GM21786 (cell line): ENCODE results near the gene MRPL50.

Experiments used
- ATAC-seq: cut with Tn5 transposase; IDR thresholded peaks from one replicate; pipeline ENCODE4 v1.9.1; 2021; ENCODE audit not compliant: unreplicated experiment

MRPL50 gene

GRCh38 chr9:101380295-101380694 is 18.1 kb downstream of the MRPL50 start:
- no peak for ATAC-seq

- ATAC-seq, result no peak
These were observed 22.1 kb downstream of the MRPL50 start for GRCh38 chr9:101376111-101376848.

DNA sequence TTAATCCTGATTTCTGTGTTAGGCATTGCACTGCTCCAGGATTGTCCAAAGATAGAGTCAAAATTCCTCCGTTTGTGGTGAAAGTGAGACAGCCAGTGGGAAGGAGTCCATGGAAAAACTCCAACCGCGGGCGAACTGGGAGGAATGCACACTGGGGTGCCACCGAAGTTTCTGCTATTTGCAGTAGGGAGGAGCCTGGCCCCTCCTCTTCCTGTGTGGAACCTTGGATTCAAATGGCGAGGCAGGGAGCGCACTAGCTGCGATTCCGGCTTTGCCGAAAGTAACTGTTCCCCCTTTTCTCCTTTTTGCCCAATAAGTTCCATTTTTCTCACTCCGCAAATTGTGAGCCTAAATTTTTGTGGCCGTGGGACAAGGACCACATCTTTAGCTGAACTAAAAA is 22.9 kb downstream of the MRPL50 start:
- ATAC-seq, result no peak

DNA sequence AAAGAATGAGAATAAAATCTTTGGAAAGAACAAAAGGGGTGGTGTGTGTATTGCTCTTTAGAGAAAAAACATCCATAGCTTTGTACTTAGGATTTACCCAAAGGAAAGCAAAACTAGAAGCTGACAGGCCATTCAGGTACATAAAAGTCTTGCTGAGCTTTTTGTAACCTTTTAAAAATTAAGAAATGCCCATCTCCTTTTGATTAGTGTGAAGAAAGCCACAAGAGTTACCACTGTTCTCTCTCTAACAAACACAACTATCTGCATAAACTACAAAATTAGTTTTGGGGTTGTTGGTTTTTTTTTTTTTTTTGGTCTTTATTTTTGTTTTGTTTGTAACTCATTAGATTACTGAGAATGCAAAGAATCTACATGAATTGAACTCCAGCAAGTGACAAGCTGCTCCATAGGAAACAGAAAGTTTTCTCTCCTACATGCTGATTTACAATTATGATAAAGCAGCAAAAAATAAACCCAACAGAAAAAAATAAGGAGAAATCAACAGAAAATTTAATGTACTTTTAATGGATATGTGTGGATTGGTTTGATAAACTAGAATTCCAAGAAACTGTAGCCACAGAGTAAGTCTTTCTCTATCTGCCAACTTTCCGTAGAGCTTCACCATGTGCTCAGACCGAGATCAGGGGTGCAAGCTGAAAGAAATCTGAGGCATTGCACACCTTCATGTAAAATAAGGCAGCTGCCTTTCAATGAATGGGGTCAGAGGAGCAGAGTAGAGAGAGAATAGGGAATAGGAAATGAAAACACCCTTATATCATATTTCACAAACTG is 25.9 kb downstream of the MRPL50 start:
- ATAC-seq, result no peak

- ATAC-seq, result no peak
These were observed 26.6 kb downstream of the MRPL50 start for GRCh38 chr9:101371813-101372212.

- no peak for ATAC-seq
These were observed 28.4 kb downstream of the MRPL50 start for GRCh38 chr9:101369884-101370531.

- ATAC-seq, result no peak
These were observed 29.1 kb downstream of the MRPL50 start for GRCh38 chr9:101369286-101369685.

DNA sequence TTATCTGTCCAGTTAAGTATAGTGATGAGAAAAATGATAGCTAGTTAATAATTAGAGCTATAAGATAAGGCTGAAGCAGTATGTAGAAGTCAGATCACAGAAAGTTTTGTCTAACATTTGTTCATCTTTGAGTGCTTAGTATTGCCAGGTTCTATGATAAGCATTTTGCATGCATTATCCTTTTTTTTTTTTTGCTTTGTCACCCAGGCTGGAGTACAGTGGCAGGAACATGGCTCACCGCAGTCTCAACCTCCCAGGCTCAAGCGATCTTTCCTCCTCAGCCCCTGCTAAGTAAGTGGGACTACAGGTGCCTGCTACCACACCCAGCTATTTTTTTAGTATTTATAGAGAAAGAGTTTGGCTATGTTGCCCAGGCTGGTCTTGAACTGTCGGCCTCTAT is 31.1 kb downstream of the MRPL50 start:
- ATAC-seq, result no peak

- no peak for ATAC-seq
These were observed 32.2 kb downstream of the MRPL50 start for GRCh38 chr9:101366038-101366756.

DNA sequence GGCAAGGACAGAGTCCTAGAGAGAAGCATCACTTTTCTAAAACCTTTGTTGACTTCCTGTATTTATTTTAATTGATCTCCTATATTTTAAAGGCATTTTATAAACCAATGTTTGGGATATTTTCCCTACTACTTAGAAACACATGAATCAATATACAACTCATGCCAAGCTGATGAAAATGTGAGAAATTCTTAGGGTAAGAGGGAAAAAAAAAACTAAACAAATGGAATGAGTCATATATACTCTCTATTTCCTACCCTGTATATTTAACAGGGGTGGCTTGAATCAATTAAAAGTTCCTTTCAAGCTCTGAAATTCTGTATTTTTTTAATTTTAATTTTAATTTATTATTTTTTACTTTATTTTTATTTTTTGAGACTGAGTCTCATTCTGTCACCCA is 33.2 kb downstream of the MRPL50 start:
- no peak for ATAC-seq

GRCh38 chr9:101362450-101362849 is 36.0 kb downstream of the MRPL50 start:
- no peak for ATAC-seq

- ATAC-seq, result no peak
These were observed 37.8 kb downstream of the MRPL50 start for GRCh38 chr9:101360647-101361046.

DNA sequence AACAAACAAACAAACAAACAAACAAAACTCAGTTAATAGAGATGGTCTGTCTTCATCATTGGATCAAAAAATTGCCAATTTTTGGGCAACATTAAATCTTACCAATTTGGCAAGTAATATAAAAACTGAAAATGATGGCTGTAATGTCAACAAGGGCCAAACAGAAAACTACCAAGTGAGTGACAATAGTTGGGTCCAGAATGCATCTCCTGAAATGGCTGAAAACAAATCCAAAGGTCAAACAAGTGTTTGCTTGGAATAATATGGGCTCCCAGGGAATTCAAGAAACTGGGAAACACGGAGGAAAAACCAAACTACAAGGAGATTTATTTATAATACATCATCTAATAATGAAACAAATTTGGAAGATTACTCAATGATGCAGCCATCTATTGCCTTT is 38.7 kb downstream of the MRPL50 start:
- ATAC-seq, result no peak

DNA sequence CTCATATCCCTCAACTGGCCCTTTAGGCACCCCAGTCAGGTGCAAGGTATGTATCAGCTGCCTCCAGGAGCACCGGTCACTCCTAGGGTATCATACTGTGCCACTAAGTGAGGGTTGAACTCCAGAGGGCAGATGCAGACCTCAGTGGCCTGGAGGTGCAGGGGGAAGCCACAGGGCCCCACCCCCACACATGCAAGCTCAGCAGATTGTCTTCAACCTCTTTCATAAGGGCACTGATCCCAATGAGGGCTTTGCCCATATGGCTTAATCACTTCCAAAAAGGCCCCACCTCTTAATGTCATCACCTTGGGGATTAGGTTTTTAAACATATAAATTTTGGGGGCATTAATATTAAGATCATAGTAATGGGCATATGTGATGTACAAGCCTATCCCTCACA is 41.8 kb downstream of the MRPL50 start:
- ATAC-seq, result no peak

- no peak for ATAC-seq
These were observed 43.4 kb downstream of the MRPL50 start for GRCh38 chr9:101354765-101355708.

DNA sequence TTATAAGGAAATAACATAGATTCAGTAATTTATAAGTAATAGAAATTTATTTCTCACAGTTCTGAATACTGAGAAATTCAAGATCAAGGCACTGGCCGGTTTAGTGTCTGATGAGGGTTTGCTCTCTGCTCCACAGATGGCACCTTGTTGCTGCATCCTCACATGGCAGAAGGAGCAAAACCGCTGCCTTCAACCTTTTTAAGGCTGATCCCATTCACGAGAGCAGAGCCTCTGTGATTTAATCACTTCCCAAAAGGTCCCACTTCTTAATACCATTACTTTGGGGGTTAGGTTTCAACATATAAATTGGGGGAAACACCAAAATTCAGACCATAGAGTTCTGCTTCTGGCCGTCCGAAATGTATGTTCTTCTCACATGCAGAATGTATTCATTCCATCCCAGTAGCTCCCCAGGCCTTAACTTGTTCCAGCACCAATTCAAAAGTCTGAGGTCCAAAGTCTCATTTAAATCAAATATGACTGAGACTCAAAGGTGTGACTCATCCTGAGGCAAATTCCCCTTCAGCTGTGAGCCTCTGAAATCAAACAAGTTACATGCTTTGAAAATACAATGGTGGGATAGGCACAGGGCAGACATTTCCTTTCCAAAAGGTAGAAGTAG is 44.2 kb downstream of the MRPL50 start:
- no peak for ATAC-seq

GRCh38 chr9:101353683-101354082 is 44.7 kb downstream of the MRPL50 start:
- ATAC-seq, result no peak

GRCh38 chr9:101352892-101353463 is 45.4 kb downstream of the MRPL50 start:
- ATAC-seq, result no peak

GRCh38 chr9:101350285-101350684 is 48.1 kb downstream of the MRPL50 start:
- ATAC-seq, result no peak
